GM20000 (cell line): ENCODE data around the gene GLRA3.

ENCODE experiments used
- DNase-seq: peaks from one replicate; pipeline ENCODE4 v3.0.0; 2012; ENCODE audit warnings: low spot score
- TF ChIP-seq, protein P1 (sequence below): IDR thresholded peaks from 2 replicates; pipeline ENCODE4 v1.5.1; 2012; ENCODE audit warnings: mild to moderate bottlenecking, control low read depth; ENCODE audit errors: extremely low read depth, missing control alignments

Gene GLRA3

GRCh38 chr4:174598800-174599199, 230.2 kb downstream of the GLRA3 start:
- TF ChIP-seq, protein P1, sequence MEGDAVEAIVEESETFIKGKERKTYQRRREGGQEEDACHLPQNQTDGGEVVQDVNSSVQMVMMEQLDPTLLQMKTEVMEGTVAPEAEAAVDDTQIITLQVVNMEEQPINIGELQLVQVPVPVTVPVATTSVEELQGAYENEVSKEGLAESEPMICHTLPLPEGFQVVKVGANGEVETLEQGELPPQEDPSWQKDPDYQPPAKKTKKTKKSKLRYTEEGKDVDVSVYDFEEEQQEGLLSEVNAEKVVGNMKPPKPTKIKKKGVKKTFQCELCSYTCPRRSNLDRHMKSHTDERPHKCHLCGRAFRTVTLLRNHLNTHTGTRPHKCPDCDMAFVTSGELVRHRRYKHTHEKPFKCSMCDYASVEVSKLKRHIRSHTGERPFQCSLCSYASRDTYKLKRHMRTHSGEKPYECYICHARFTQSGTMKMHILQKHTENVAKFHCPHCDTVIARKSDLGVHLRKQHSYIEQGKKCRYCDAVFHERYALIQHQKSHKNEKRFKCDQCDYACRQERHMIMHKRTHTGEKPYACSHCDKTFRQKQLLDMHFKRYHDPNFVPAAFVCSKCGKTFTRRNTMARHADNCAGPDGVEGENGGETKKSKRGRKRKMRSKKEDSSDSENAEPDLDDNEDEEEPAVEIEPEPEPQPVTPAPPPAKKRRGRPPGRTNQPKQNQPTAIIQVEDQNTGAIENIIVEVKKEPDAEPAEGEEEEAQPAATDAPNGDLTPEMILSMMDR, result no peak
- no peak for DNase-seq

- TF ChIP-seq, protein P1, result no peak
- DNase-seq, result no peak
Measured at GRCh38 chr4:174596513-174596912, 232.5 kb downstream of the GLRA3 start.

- TF ChIP-seq, protein P1, result no peak
Measured at GRCh38 chr4:174595141-174595929, 233.7 kb downstream of the GLRA3 start.

DNA sequence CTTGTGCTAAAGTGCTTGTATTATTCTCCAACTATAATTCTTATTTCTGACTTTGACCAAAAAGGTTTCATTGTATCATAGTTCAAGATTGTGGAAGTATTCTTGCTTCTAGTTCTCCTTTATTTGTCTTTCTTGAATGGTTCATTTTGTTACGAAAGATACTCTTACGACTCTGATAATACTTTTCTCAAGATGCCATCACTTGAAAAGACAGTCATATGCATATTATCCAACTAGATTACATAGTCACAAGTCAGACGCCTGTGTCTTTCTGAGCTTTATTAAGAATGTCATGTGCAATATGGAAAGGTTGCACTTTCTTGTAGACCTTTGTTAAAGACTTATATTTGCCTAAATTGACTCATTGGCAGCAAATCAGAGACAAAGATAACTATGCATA, 235.3 kb downstream of the GLRA3 start:
- TF ChIP-seq, protein P1, result no peak
- no peak for DNase-seq

More at GRCh38 chr4:174595141-174595929, 233.7 kb downstream of the GLRA3 start:
- no peak for DNase-seq

GRCh38 chr4:174592985-174593335, 236.1 kb downstream of the GLRA3 start:
- no peak for DNase-seq
- TF ChIP-seq, protein P1, result no peak

DNA sequence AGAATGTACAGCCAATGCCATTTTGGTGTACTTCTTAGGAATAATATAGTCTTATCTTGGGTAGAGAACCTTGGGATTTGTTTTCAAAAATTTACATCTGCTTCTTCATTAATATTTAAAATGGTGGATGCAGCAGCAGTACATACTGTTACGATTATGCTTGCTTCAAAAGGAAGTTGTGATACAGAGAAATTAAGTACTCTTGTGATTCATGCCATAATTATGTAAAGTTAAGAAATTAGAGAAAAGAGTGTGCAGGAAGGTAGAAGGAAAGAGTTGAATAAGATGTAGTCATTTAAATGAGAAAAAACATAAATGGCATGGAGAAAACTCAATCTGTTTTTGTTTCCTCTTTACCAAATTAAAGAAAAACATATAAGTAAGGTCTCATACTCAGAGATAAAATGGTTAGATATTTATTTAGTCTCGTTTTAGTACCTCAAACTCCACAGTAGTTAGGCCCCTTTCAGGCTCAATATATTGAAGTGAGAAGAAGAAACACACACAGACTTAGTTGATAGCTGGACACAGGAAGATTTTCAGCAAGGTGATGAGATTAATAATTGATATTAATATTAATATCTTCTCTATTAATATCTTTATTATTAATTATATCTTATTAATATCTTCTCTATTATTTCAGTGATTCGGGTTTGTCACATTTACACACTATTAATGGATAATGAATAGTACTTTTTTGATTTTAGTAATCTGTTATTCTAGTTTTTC, 236.6 kb downstream of the GLRA3 start:
- TF ChIP-seq, protein P1, result no peak
- no peak for DNase-seq
